ENCODE measurements around the gene FAM184A.
"Not testable (repeated sequence)": the region's sequence is repeated elsewhere in the genome, so short reads cannot be mapped to it uniquely, and the experiment has no call there.

The FAM184A gene, protein sequence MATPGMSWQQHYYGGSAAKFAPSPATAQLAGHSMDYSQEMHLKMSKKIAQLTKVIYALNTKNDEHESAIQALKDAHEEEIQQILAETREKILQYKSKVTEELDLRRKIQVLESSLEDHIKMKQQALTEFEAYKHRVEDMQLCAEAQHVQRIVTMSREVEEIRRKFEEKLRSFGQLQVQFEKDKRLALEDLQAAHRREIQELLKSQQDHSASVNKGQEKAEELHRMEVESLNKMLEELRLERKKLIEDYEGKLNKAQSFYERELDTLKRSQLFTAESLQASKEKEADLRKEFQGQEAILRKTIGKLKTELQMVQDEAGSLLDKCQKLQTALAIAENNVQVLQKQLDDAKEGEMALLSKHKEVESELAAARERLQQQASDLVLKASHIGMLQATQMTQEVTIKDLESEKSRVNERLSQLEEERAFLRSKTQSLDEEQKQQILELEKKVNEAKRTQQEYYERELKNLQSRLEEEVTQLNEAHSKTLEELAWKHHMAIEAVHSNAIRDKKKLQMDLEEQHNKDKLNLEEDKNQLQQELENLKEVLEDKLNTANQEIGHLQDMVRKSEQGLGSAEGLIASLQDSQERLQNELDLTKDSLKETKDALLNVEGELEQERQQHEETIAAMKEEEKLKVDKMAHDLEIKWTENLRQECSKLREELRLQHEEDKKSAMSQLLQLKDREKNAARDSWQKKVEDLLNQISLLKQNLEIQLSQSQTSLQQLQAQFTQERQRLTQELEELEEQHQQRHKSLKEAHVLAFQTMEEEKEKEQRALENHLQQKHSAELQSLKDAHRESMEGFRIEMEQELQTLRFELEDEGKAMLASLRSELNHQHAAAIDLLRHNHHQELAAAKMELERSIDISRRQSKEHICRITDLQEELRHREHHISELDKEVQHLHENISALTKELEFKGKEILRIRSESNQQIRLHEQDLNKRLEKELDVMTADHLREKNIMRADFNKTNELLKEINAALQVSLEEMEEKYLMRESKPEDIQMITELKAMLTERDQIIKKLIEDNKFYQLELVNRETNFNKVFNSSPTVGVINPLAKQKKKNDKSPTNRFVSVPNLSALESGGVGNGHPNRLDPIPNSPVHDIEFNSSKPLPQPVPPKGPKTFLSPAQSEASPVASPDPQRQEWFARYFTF

DNA sequence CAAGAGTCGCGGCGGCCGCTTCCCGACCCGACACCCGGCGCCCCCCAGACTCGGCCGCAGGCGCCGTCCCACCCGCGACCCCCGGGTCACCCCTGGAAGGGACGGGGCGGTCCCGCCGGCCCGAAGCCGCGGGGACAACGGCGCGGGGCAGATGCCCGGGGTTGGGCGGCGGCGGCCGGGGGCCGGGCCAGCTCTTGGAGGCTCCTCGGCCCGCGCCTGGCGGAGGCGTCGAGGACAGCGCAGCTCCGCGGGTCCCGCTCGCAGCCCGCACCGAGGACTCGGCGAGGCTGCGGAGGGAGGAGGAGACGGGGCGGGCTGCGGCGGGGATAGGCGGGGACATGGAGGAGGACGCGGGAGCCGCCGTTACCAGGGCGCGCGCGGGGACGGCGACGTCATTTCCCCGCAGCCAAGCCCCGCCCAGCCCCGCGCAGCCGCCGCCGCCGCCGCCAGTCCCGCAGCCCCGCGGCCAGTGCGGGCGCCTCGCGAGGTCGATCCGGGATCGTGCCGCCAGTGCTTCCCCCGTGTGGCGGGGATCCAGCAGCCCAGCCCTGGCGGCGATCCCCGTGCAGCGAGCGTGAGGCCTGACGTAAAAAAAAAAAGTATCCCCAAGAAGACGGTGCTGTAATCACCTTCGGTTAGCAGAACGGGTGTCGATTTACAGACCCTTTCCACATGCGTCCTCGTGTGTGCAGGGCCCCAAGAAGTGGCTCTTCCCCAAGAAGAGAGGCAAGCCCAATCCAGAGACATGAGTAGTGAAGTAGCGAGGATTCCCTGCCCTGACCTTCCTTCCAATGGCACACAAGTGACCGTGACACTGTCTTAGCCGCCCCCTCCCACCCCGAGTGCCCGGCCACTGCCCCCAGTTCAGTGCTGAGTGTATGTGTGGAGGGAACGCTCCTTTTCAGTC, at the start of gene FAM184A:
TSS of gene FAM184A (minus strand) at position 289 of the 907 bp plus-strand sequence. CDS start 365 bp downstream, outside the sequence.
- DNase-seq (ENCODE audit: low spot score): peak; percentile 81

DNA sequence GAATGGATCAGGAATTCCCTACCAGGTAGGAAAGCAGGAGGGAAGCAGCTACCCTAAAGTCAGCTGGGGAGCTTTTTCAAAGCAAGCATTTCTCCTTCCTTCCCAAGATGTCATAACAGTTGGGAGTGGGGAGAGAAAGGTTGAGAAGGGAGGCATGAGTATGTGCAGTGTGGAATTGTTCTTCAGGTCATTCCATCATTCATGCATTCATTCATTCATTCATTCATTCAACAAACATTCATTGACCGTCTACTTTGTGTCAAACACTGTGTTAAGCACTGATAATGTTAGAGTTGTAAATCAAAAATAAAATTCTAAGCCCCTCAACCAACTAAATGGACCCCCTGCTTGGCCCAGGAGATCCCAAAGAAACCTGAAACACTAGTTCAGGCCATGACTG, 49.2 kb upstream of the FAM184A start:
- DNase-seq (ENCODE audit: low spot score): no peak

DNA sequence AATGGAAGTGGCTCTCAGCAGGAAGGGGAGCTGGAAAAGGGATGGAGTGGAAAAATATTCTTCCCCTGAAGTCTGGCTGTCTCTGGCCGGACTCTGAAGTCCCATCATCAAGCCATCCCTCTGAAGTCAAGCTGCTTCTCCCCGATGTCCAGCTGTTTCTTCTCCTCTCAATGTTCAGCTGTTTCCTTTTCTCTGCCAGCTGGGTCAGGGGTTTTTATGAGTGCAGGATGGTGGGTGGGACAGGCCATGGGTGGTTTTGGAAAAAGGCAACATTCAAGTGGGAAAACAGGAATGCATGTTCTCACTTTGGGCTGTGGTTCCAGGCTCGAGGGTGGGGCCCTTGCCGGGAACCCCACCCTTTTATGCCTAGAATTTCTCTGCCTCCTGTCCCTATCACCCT, 48.4 kb upstream of the FAM184A start:
- DNase-seq (ENCODE audit: low spot score): no peak

DNA sequence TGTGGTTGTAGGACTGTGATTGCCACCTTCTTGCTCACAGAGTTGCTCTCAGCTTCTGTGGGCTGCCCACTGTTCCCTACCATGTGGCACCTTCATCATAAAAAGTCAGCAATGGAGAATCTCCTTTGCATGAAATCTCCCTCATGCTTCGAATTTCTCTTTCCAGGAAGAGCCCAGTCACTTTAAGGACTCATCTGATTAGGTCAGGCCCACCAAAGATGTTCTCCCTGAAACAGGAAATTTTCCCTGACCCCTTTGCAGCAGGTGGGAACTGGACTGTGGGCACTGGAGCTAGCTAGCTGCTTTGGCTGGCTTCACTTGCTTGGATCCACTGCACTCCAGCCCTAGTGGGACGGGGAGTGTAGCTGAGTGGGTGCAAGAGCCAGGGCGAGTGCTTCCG, 47.7 kb upstream of the FAM184A start:
- no peak for DNase-seq (ENCODE audit: low spot score)

DNA sequence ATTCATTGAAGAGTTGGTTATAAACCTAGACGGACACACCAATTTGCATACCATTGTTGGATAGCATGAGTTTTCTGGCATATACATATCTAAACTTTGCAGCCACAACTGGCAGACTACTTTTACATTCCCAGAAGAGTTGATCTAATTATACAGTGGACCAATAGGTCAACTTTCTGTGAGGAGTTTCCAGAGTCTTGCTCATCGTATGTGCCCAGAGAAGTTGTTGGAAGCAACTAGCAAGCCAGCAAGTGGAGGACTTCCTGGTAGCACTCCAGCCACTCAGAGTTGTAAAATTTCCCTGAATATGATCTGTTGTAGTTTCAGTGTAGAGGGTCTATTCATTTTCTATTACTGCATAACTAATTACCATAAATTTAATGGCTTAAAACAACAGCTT, 47.1 kb upstream of the FAM184A start:
- no peak for DNase-seq (ENCODE audit: low spot score)

DNA sequence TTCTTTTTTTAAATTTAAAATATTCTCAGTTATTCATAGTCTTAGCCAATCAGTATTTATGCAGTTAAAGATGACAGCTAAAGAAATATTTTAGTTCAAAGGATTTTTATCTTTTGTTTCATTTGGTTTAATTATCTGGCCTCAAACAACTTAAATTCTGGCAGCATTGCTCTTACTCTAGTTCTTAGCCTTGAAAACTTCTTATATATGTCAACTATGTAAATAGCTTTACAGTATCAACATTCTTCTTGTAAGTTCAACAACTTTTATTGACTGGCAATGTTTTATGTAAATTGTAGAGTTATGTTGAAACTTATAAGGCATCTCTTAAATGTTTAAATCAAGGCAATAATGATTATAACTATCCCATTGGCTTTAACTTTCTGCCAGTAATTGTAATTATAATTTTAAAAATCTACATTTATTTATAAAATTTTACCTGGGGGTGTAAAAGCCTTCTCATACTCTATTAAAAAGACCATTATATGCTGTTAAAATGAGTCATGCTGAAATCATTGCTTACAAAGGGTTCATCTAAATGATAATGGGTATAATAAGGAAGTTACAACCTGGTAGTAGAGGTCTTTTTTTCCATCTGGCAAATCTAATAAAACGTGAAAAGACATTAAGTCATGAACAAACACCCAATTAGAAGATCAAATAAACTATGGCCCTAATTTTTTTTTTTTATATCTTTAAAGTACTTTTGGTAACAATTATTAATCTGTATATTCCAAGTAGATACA, 45.8 kb upstream of the FAM184A start:
- DNase-seq (ENCODE audit: low spot score): no peak

DNA sequence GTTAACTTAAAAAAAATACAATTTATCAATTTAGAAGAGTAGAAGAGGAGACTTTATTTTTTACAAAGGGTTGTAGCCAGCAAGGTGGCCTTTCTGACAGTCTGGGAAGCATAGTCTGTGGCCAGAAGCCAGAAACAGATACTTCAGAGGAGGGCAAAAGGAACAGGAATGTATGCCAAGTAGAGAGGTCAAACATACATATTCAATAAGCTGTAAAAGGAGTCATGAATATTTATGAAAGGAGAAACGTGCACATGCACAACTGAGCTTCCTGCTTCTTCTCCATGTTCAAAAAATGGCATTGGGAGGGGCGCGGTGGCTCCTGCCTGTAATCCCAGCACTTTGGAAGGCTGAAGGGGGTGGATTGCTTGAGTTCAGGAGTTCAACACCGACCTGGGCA, 43.9 kb upstream of the FAM184A start:
- DNase-seq (ENCODE audit: low spot score): no peak

DNA sequence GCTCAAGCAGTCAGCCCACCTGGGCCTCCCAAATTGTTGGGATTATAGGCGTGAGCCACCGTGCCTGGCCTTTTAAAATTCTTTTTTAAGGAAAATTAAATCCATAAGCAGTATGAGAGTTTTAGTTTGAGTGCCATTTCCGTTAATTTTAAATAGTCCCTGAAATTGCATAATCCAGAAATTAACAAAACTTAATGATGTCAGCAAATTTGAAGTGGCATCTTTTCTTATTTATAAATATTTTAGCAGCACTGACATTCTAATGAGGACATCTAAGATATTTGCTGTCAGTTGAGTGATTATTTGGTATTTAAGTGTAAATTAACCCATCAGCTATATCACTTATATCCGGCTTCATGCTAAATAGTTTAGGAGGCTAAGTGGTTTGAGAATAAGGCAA, 42.9 kb upstream of the FAM184A start:
- DNase-seq (ENCODE audit: low spot score): no peak

DNA sequence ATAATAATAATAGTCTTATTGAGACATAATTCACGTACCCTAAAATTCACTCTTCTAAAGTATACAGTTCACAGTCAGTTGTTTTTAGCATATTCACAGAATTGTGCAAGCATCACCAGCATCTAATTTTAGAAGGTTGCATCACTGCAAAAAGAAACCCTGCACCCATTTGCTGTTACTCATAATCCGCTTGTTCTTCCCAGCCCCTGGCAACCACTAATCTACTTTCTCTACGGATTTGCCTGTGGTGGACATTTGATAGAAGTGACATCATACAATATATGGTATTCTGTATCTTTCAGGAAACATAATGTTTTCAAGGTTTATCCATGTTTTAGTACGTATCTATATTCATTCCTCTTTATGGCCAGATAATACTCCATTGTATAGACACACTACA, 41.5 kb upstream of the FAM184A start:
- DNase-seq (ENCODE audit: low spot score): no peak

DNA sequence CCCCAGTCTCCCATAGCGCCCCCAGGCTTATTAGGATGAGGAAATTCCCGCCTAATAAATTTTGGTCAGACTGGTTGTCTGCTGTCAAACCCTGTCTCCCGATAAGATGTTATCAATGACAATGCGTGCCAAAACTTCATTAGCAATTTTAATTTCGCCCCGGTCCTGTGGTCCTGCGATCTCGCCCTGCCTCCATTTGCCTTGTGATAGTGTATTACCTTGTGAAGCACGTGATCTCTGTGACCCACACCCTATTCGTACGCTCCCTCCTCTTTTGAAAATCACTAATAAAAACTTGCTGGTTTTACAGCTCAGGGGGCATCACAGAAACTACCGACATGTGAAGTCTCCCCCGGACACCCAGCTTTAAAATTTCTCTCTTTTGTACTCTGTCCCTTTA, 40.6 kb upstream of the FAM184A start:
- not testable (repeated sequence) for DNase-seq (ENCODE audit: low spot score)

DNA sequence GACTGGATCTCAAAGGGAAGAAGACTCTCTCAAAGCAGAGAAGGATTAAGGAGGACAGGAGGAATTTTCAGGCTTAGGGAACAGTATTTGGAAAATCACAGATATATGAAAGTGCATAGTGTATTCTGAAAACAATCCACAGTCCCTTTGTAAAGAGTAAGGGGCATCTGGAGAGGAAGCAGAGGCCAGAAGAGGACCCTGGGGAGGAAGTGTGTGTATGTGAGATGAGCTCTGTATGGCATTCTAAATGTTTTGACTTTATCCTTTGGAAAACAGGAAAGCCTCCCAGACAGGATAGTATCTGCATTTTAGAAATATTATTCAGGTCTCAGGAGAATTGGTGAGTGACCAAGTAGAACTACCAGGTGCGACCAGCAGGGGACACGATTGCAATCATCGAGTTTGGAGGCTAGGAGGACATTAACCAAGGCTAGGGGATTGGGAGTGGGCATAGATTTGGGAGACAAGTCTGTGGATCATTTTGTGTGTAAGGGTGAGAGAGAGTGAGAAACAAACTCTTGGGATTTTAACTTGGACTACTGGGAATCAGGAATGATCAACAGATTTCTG, 38.3 kb upstream of the FAM184A start:
- no peak for DNase-seq (ENCODE audit: low spot score)

DNA sequence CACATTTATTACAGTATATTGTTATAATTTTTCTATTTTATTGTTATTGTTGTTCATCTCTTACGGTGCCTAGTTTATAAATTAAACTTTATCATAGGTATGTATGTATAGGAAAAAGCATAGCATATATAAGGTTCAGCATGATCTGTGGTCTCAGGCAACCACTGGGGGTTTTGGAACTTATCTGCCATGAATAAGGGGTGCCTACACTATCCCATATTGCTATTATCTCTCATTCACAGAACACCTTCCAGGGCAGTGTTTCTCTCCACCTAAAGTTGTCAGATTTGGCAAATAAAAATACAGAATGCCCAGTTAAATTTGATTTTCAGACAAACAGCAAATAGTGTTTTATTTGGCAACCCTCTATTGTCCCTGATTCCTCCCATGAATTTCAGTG, 35.5 kb upstream of the FAM184A start:
- DNase-seq (ENCODE audit: low spot score): no peak

DNA sequence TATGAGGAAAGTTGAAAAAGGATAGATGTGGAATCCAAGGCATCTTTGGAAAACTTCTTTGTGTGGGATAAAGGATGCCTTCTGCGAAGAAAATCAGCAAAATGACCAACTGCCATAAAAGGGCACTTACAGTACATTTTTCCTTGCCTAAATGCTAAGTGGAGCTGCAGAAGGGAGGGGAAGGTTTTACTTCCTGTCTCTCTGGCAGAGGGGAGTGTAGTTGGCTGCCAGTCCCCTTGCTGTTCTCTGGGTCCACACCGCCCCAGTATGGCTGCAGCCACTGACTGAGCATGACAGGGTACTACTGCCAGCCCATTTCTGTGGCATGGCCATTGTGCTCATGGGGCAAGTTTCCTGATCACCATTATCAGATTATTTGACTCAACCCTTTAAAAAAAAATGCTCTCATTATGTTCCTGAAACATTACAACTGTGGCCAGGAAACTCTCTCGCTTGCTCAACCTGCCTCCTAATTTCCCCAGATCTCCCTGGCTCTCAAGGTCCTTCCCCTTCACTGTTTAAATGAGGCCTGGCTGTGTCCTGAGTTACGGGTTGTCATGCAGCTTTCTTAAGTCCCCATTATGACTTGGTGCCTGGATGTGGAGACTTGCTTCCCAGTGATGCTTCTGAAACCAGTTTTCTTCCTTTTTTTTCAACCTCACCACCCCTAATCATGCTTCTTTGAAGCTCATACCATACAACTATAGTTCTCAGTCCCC, 34.5 kb upstream of the FAM184A start:
- DNase-seq (ENCODE audit: low spot score): no peak

DNA sequence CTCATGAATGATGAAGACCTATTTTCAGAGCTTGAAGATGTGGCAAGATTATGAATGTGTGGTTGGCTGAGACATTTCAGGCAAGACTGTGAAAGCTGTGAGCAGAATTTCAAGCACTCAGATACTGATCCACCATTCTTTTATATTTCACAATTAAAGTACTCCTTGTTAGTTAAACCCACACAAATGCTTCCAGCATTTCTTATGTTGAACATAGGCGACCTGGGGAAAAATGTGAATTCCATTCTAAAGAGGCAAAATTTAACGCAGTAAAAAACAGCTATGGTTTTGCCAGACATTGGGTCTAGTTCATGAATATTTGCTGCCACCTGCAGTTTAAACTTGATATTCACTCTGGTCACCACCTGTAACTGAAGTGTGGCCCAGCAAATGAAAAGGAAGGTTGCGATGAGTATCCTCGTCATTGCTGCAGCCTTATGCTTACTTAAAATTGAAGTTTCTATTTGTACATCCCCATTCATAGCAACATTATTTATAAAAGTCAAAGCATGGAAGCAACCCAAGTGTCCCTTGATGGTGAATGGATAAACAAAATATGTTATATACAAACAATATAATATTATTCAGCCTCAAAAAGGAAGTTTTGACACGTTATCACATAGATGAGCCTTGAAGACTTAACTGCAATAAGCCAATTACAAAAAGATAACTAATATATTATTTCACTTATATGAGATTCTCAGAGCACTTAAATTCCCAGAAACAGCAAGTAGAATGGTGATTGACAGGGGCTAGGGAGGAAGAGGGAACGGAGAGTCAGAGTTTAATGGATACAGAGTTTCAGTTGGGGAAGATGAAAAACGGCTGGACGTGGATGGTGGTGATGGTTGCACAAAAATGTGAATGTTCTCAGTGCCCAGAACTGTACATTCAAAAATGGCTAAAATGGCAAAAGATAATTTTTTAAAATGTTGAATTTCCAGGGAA, 32.4 kb upstream of the FAM184A start:
- DNase-seq (ENCODE audit: low spot score): peak; percentile 43

DNA sequence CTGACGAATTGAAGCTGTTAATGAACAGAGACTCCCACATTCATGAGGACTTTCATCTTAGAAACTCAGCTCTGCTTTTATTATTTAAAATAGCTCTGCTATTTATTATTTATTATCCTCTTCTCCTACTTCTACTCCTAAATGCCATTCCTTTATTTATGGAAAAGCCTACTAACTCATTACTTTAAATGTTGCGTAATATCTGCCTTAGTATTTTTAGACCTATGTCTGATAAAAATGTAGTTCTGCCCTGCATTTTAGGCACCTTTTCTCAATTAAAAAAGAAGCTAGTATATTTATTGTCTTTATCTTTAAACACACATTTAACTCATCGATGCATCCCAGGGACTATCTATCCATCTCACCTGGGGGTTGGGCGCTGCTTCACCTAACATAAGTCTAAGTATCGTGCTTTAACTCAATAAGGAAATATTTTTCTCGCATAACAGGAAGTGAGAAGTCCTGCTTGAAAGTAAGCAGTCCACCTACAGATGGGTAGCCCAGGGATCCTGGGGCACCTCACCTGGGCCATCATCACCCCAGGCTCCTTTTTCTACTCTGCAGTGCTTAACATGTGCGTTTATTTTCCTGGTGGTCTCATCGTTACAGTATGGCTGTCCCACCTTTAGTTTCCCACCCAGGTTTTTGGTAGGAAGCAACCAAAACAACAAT, 31.3 kb upstream of the FAM184A start:
- DNase-seq (ENCODE audit: low spot score): no peak

DNA sequence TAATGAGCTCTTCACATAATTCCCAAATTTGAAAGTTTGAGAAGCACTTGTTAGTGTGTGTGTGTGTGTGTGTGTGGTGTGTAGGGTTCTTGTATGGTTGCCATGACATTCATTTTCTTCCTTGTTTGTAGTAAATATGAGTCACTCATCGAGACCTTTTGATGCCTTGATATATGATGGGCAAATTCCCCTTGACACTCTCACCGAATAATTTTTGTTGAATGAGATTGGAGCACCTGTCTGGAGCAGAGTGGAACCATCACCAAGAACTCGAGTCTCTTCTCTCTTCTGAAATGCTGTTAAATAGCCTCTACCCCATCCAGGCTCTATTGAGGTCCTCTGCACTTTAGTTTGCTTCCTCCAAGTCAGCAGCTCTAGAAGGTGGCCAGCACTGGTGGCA, 29.6 kb upstream of the FAM184A start:
- DNase-seq (ENCODE audit: low spot score): no peak

DNA sequence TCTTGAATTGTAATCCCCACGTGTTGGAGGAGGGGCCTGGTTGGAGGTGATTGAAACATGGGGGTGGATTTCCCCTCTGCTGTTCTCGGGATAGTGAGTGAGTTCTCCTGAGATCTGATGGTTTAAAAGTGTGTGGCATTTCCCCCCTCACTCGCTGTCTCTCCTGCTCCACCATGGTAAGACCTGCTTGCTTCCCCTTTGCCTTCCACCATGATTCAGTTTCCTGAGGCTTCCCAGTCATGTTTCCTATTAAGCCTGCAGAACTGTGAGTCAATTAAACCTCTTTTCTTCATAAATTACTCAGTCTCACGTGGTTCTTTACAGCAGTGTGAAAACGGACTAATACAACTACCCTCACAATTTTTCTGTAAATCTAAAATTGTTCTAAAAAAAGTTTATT, 26.8 kb upstream of the FAM184A start:
- DNase-seq (ENCODE audit: low spot score): no peak

DNA sequence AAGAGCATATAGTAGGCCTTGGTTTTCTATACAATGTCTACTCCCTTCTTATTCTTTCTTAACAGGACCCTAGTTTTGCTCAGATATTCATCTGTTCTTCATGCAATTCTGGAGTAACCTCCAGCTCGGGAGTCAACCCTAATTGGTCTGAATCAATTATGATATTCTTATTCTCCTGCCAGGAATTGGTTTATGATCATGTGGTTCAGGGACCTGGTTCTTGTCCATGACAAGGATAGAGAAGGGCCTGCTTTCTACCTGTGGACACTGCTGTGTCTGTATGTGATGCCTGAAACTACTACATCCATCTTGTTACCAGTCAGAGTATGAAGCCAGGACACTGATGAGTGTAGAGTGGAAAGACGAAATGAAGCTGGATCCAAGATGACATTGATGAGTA, 24.4 kb upstream of the FAM184A start:
- no peak for DNase-seq (ENCODE audit: low spot score)

All from HuH-7 (cell line).